Stomach (tissue), 9 donors: ENCODE measurements around the gene ANTXR1. TPM values are rescaled to one million over a fixed set of nuclear protein-coding genes. Genes with fewer than 3 reads are reported as not detected.

Source experiments
- DNase-seq, 2 donors: peaks; one replicate each; pipeline versions ENCODE4 v3.0.0 to v3.0.0-alpha.2; 2013 to 2019
- H3K27ac ChIP-seq, 5 donors: fragments of 200-600 bp in 4 of 5; sonication (generic) in 4 of 5; one replicate each; pipeline ENCODE4 v1.5.1; 2013 to 2019; ENCODE audit warnings: mild to moderate bottlenecking in 1 of 5, moderate library complexity in 1 of 5
- H3K27me3 ChIP-seq, 3 donors: fragments of 200-600 bp; sonication (generic); one replicate each; pipeline ENCODE4 v1.5.1; 2017 to 2019; ENCODE audit warnings: mixed run types in 1 of 3
- H3K36me3 ChIP-seq, 4 donors: fragments of 200-600 bp; sonication (generic); 1 replicate in 3 of 4; 2 replicates in 1 of 4; pipeline ENCODE4 v1.5.1; 2016 to 2019
- H3K4me1 ChIP-seq, 4 donors: fragments of 200-600 bp; sonication (generic); one replicate each; pipeline ENCODE4 v1.5.1; 2016 to 2019
- H3K4me3 ChIP-seq, 4 donors: fragments of 200-600 bp; sonication (generic) in 3 of 4; one replicate each; pipeline ENCODE4 v1.5.1; 2016 to 2019; ENCODE audit warnings: mild to moderate bottlenecking in 1 of 4
- H3K9me3 ChIP-seq, 4 donors: fragments of 200-600 bp; sonication (generic); one replicate each; pipeline ENCODE4 v1.5.1; 2016 to 2019
- CTCF ChIP-seq, 7 experiments: fragments of 450-650 bp in 4 of 7; fragments of 200-600 bp in 3 of 7; sonication (generic) in 3 of 7; IDR thresholded peaks; one replicate each; pipeline ENCODE4 v1.5.1; 2016 to 2019; ENCODE audit warnings: antibody characterized with exemption in 7 of 7, control low read depth in 2 of 7, mild to moderate bottlenecking in 1 of 7
- EP300 ChIP-seq: sonication (generic); formaldehyde crosslinking; IDR thresholded peaks from one replicate; pipeline ENCODE4 v1.6.1; 2017; ENCODE audit warnings: antibody characterized with exemption
- POLR2A ChIP-seq, 4 donors: fragments of 450-650 bp; IDR thresholded peaks; one replicate each; pipeline ENCODE4 v1.6.1; 2016; ENCODE audit warnings: antibody characterized with exemption in 4 of 4, control low read depth in 2 of 4, mild to moderate bottlenecking in 1 of 4, moderate library complexity in 1 of 4
- POLR2AphosphoS5 ChIP-seq, 3 donors: sonication (generic); formaldehyde crosslinking; IDR thresholded peaks; one replicate each; pipeline ENCODE4 v1.6.1; 2016; ENCODE audit warnings: antibody characterized with exemption in 3 of 3
- WGBS, 5 donors: extraction: QIAGEN DNeasy Blood & Tissue Kit in 3 of 5; methylation state at CpG; one replicate each; pipeline versions ENCODE4 v1.1.5 to v1.1.7; 2013 to 2018; 5-methylcytosine and 5-hydroxymethylcytosine counted together
- intact Hi-C: fragments of 100-400 bp; cut with DNase I; formaldehyde crosslinking; loops from one replicate; pipeline ENCODE4 v1.15.1; 2023; ENCODE audit warnings: low total_unique reads
- polyA plus RNA-seq, 3 donors: library from polyadenylated mRNA; stranded (reverse); fragments of 200-250 nt; gene quantifications; one replicate each; pipeline ENCODE4 v1.2.3, GENCODE V29; 2013
- total RNA-seq, 5 donors: library from RNA; depleted of rRNA; stranded (reverse); fragments of >200 nt; gene quantifications; one replicate each; pipeline versions ENCODE4 v1.1.0 to v1.2.3, GENCODE V29; 2014 to 2016
- donor health status: healthy with polysubstance abuse.
- donor health status: Bipolar disorder and iron deficiency.
- donor health status: healthy.

The ANTXR1 gene
- total and polyA plus RNA-seq, 8 donors, result 5.8 to 32.5 (median 13.7) TPM

DNA sequence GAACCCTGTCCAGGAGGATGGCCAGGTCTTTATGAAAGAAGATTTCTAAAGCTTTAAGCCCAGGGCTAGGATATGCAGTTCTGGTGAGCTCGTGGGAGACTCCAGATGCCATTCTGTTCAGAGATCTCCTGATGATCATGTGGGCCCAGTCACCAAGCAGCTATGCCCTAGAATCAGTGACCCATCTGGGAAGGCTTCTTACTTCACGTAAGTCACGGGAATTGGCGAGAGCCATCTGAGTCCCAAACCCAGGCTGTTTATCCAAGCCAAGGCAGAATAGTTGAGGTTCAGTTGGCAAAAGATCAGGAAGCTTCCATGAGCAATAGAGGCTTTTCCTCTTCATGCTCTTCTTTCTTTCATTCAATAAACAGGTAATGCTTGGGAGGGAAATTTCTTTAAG lies 23.9 kb downstream of the ANTXR1 start:
- no peak for TF ChIP-seq EP300
- TF ChIP-seq POLR2A (IDR thresholded peaks at IDR 0.05), result no peak
- TF ChIP-seq POLR2AphosphoS5 (IDR thresholded peaks at IDR 0.05), result no peak
- no peak for TF ChIP-seq CTCF (IDR thresholded peaks at IDR 0.05)
- no peak for DNase-seq
- Histone ChIP-seq H3K4me3 (no peak overlapping the region), H3K36me3 (no peaks in the 10 kb centered on the region), H3K9me3 (no peaks in the 10 kb centered on the region), H3K4me1 (peaks cover 0 to 13% (median 3%) of the 10 kb centered on the region in 4 donors), H3K27me3 (no peaks in the 10 kb centered on the region), H3K27ac (no peak overlapping the region)
- intact Hi-C loops, result no loop called here
- WGBS, 5 donors, result 83 to 96% (median 91%) methylated on average over 4 of the region's 4 CpGs

DNA sequence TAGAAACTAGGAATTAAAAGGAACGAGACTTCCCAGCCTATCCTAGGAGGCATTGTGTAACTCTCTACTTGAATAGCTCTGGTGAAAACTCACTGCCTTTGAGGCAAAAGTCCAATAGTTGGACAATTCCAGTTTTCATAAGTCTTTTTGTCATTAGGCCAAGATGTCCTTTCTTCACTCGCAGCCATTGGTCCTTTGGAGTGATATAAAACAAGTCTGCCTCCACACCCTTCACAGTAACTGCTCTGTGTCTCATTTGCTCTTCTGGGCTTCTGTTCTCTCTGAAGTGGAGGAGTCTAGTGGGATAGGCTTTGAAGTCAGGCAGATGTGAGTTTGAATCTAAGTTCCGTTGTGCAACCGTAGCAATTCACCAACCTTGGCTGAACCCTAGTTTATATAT lies 28.2 kb downstream of the ANTXR1 start:
- Histone ChIP-seq H3K4me1 (peaks cover 0 to 15% (median 5%) of the 10 kb centered on the region in 4 donors), H3K4me3 (no peak overlapping the region), H3K27ac (no peak overlapping the region), H3K36me3 (peaks cover 0 to 7% (median 0%) of the 10 kb centered on the region in 4 donors), H3K9me3 (no peaks in the 10 kb centered on the region), H3K27me3 (no peaks in the 10 kb centered on the region)
- intact Hi-C loops, result no loop called here
- TF ChIP-seq POLR2A (IDR thresholded peaks at IDR 0.05) (no peak), EP300 (no peak), POLR2AphosphoS5 (IDR thresholded peaks at IDR 0.05) (no peak), CTCF (IDR thresholded peaks at IDR 0.05) (no peak)
- DNase-seq, result no peak
- 83 to 95% (median 92%) methylated on average over 4 of the region's 4 CpGs for WGBS, 5 donors

DNA sequence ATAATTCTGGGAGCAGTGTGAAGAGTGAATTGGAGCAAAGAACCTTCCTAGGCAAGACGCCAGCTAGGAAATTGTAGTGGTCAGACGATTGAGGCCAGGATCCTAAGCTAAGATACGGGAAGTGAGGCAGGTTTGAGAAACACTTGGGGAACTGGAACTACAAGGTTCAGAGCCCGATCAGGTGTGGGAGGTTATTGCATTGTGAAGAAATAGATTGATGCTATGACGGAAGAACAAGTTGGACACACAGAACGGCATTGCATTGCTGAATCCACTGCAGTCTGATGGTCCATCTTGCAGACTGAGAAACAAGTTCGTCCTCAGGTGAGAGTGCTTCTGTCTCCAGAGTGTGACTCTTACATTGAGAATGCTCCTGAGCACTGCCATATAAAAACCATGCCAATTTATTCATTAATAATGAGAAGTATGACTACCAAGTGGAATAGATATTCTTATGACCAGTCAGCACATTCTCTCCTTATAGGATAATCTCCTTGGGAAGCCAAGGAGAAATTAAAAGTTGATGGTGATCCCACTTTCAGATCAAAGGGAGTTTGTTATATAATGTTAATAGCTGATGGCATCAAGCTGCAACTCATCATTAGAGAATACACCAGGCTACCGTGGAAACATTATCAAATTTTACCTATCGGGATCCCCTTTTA lies 30.9 kb downstream of the ANTXR1 start:
- Histone ChIP-seq H3K27me3 (no peaks in the 10 kb centered on the region), H3K27ac (no peak overlapping the region), H3K9me3 (no peaks in the 10 kb centered on the region), H3K4me1 (peaks cover 5 to 29% (median 16%) of the 10 kb centered on the region in 4 donors), H3K36me3 (peaks cover 0 to 7% (median 0%) of the 10 kb centered on the region in 4 donors), H3K4me3 (no peak overlapping the region)
- DNase-seq, result no peak
- 80 to 89% (median 82%) methylated on average over 9 of the region's 9 CpGs for WGBS, 5 donors
- TF ChIP-seq POLR2AphosphoS5 (IDR thresholded peaks at IDR 0.05) (no peak), EP300 (no peak), CTCF (IDR thresholded peaks at IDR 0.05) (no peak), POLR2A (IDR thresholded peaks at IDR 0.05) (no peak)
- intact Hi-C loops, result no loop called here

DNA sequence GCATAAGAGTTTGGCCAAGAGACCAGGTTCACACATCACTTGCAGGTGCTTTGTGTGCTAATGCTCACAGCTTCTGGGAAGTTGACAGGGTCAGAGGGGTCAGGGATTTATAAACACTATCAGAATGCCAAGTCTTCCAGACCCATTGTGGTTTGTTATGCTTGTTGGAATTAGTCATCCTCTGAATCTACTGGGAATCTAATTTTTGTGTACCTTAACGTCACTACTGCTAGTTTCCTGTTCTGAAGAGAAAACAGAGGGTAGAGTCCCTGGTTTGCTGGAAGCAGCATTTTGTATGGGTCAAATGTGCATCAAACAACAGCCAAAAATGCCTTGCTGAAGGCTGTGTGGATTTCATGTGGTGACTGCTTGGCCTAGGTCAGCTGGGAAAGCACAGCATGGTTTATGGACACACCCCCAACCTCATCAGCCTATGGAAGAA lies 33.3 kb downstream of the ANTXR1 start:
- H3K9me3 ChIP-seq, result no peaks in the 10 kb centered on the region
- 5 to 18% (median 8%) methylated on average over 1 of the region's 1 CpG for WGBS, 5 donors
- TF ChIP-seq POLR2AphosphoS5 (IDR thresholded peaks at IDR 0.05), result peak in 2 of 3 donors; percentile 26 to 75
- no peak for TF ChIP-seq CTCF (IDR thresholded peaks at IDR 0.05)
- no peak for TF ChIP-seq POLR2A (IDR thresholded peaks at IDR 0.05)
- no peak for TF ChIP-seq EP300
- H3K36me3 ChIP-seq, result peaks cover 0 to 7% (median 0%) of the 10 kb centered on the region in 4 donors
- intact Hi-C loops, result no loop called here
- H3K4me3 ChIP-seq, result no peak overlapping the region
- H3K27ac ChIP-seq, result peak overlapping the region in 2 of 5 donors; percentile 38 to 74
- peak in 1 of 2 donors; percentile 46 for DNase-seq
- H3K27me3 ChIP-seq, result no peaks in the 10 kb centered on the region
- peaks cover 5 to 24% (median 16%) of the 10 kb centered on the region in 4 donors for H3K4me1 ChIP-seq
